Brain microvascular endothelial cell (primary cell): ENCODE measurements around the gene RPAP3.

Experiments
- DNase-seq: peaks from one replicate; pipeline ENCODE4 v3.0.0-alpha.2; 2020
- H3K27ac ChIP-seq: fragments of 250-450 bp; sonication (Bioruptor Pico); 2 replicates; pipeline ENCODE4 v1.5.1; 2020; ENCODE audit warnings: mild to moderate bottlenecking, moderate library complexity
- H3K27me3 ChIP-seq: fragments of 250-450 bp; sonication (Bioruptor Pico); replicated peaks from 2 replicates; pipeline ENCODE4 v1.5.1; 2020; ENCODE audit warnings: mild to moderate bottlenecking
- H3K36me3 ChIP-seq: fragments of 250-450 bp; sonication (Bioruptor Pico); replicated peaks from 2 replicates; pipeline ENCODE4 v1.5.1; 2020; ENCODE audit warnings: mild to moderate bottlenecking
- H3K4me3 ChIP-seq: 2 replicates; pipeline ENCODE4 v1.5.1; 2011; ENCODE audit warnings: low read depth, mild to moderate bottlenecking, control low read depth, low read length, moderate library complexity
- CTCF ChIP-seq: IDR thresholded peaks from 2 replicates; pipeline ENCODE4 v1.5.1; 2011; ENCODE audit warnings: low read depth, mild to moderate bottlenecking, moderate library complexity, low read length, control low read depth, inconsistent platforms; ENCODE audit errors: missing control alignments
- in situ Hi-C: cut with HindIII; loops from 2 replicates; pipeline ENCODE4 v1.10.0; 2017; ENCODE audit warnings: low sequenced_read_pairs, low pct_ligation_motif_present

RPAP3 gene

DNA sequence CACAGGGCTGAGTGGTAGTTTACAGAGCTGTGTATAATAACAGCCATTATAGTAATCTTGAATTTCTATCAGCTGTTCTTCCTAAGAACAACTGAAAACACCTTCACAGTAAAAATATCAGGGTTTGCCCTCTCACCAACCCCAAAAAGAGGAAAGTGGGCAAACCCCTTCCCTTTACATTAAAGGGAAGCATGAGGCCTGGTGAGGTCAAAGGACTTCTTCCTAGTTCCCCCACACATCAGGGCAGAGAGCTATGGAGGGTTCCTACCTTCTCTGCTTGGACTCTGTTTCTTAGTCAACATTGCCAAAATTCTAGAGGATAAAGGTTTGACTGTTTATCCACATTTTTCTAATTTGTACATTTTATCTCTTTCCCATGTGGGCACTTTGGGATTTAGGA, 4.4 kb upstream of the RPAP3 start:
- Histone ChIP-seq H3K27ac (no peak overlapping the region), H3K36me3 (peaks cover 2% of the 10 kb centered on the region), H3K4me3 (no peak overlapping the region), H3K27me3 (no peaks in the 10 kb centered on the region)
- in situ Hi-C loops: no loop called here
- no peak for TF ChIP-seq CTCF
- DNase-seq: no peak

- Histone ChIP-seq H3K27ac (no peak overlapping the region), H3K4me3 (no peak overlapping the region), H3K36me3 (peaks cover 2% of the 10 kb centered on the region), H3K27me3 (no peaks in the 10 kb centered on the region)
- DNase-seq: no peak
- TF ChIP-seq CTCF: no peak
- in situ Hi-C loops: no loop called here
Measured at GRCh38 chr12:47709671-47710070, 3.8 kb upstream of the RPAP3 start.

GRCh38 chr12:47709237-47709636, 3.4 kb upstream of the RPAP3 start:
- Histone ChIP-seq H3K27ac (no peak overlapping the region), H3K36me3 (peaks cover 2% of the 10 kb centered on the region), H3K27me3 (no peaks in the 10 kb centered on the region), H3K4me3 (no peak overlapping the region)
- in situ Hi-C loops: no loop called here
- TF ChIP-seq CTCF: no peak
- no peak for DNase-seq

GRCh38 chr12:47707905-47708543, 2.2 kb upstream of the RPAP3 start:
- Histone ChIP-seq H3K36me3 (peaks cover 2% of the 10 kb centered on the region), H3K27ac (no peak overlapping the region), H3K27me3 (no peaks in the 10 kb centered on the region), H3K4me3 (no peak overlapping the region)
- in situ Hi-C loops: no loop called here
- no peak for DNase-seq
- TF ChIP-seq CTCF: no peak

GRCh38 chr12:47707355-47707754, 1.5 kb upstream of the RPAP3 start:
- H3K4me3 ChIP-seq: no peak overlapping the region
- in situ Hi-C loops: no loop called here
- H3K36me3 ChIP-seq: peaks cover 2% of the 10 kb centered on the region
- no peak overlapping the region for H3K27ac ChIP-seq
- no peak for TF ChIP-seq CTCF
- DNase-seq: no peak
- no peaks in the 10 kb centered on the region for H3K27me3 ChIP-seq

GRCh38 chr12:47705229-47705565, 633 bp downstream of the RPAP3 start:
- H3K4me3 ChIP-seq: peak overlapping the region; percentile 83
- DNase-seq: no peak
- peak overlapping the region; percentile 83 for H3K27ac ChIP-seq
- no peak for TF ChIP-seq CTCF
- in situ Hi-C loops: no loop called here
- H3K27me3 ChIP-seq: no peaks in the 10 kb centered on the region
- H3K36me3 ChIP-seq: peaks cover 8% of the 10 kb centered on the region
